NT2/D1 (cell line): Measurements from ENCODE around the gene CASS4.

Source experiments
- SUZ12 ChIP-seq: IDR thresholded peaks from 2 replicates; pipeline ENCODE4 v1.6.1; 2011; ENCODE audit not compliant: insufficient read length, insufficient read depth; ENCODE audit errors: extremely low read depth
- ZNF274 ChIP-seq: IDR thresholded peaks from 2 replicates; pipeline ENCODE4 v1.6.1; 2011; ENCODE audit warnings: mild to moderate bottlenecking, low read depth, low read length

- TF ChIP-seq ZNF274 (no peak), SUZ12 (no peak)
Measured at GRCh38 chr20:56385130-56385529, 26.9 kb upstream of the CASS4 start.
